Adrenal gland (tissue), 5 donors: ENCODE results near the gene SMIM5.

Experiments
- POLR2A ChIP-seq, 2 donors: fragments of 450-650 bp; IDR thresholded peaks; one replicate each; pipeline ENCODE4 v1.6.1; 2017; ENCODE audit warnings: antibody characterized with exemption in 2 of 2, mild to moderate bottlenecking in 2 of 2, moderate library complexity in 1 of 2
- TF ChIP-seq, protein P1 (sequence below), 6 experiments: fragments of 450-650 bp in 4 of 6; fragments of 200-600 bp in 2 of 6; sonication (generic) in 1 of 6; IDR thresholded peaks; 1 replicate in 5 of 6; 2 replicates in 1 of 6; pipeline versions ENCODE4 v1.5.1 to v1.8.0; 2016 to 2021; ENCODE audit warnings: antibody characterized with exemption in 6 of 6, mild to moderate bottlenecking in 2 of 6, moderate library complexity in 1 of 6
- donor health status: DM: no; HTN: no; CAD: no.

DNA sequence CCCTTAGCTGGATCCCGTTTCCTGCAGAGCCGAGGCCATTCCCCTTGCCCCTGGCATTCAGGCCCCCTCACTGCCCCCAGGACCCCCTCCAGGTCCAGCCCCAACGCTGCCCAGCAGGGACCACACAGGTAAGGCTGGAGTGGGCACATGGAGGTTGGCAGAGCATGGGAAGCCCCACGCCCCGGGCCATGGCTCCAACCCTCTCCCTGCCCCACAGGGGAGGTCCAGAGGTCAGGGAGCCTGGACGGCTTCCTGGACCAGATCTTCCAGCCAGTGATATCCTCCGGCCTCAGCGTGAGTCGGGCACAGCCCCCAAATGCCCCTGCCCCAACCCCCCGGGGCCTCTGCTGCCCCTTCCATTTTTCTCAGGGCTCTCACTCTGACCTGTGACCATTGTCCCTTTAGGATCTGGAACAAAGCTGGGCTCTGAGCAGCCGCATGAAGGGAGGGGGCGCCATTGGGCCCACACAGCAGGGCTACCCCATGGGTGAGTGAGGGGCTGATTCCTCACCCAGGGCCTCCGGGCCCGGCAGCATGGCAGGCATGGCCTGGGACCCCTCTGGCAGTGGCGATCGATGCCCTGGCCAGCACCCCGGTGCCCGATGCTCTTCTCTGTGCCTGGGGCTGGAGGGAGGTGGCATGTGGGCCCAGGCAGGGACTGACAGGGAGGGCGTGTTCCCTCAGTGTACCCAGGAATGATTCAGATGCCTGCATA is 18.5 kb upstream of the SMIM5 start:
- no peak for TF ChIP-seq POLR2A (IDR thresholded peaks at IDR 0.05)
- TF ChIP-seq, protein P1, sequence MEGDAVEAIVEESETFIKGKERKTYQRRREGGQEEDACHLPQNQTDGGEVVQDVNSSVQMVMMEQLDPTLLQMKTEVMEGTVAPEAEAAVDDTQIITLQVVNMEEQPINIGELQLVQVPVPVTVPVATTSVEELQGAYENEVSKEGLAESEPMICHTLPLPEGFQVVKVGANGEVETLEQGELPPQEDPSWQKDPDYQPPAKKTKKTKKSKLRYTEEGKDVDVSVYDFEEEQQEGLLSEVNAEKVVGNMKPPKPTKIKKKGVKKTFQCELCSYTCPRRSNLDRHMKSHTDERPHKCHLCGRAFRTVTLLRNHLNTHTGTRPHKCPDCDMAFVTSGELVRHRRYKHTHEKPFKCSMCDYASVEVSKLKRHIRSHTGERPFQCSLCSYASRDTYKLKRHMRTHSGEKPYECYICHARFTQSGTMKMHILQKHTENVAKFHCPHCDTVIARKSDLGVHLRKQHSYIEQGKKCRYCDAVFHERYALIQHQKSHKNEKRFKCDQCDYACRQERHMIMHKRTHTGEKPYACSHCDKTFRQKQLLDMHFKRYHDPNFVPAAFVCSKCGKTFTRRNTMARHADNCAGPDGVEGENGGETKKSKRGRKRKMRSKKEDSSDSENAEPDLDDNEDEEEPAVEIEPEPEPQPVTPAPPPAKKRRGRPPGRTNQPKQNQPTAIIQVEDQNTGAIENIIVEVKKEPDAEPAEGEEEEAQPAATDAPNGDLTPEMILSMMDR (IDR thresholded peaks at IDR 0.05) = no peak
